Panc1 (cell line): ENCODE results near the gene PIH1D1.

Experiments
- CTCF ChIP-seq: fragments of 450-650 bp; IDR thresholded peaks from 2 replicates; pipeline ENCODE4 v1.5.1; 2017; ENCODE audit warnings: mild to moderate bottlenecking
- POLR2AphosphoS5 ChIP-seq: IDR thresholded peaks from 2 replicates; pipeline ENCODE4 v1.6.1; 2012; ENCODE audit warnings: mild to moderate bottlenecking, low read depth, low read length, moderate library complexity
- REST ChIP-seq, 2 experiments: IDR thresholded peaks; 2 replicates each; pipeline ENCODE4 v1.6.1; 2011 to 2012; ENCODE audit warnings: low read depth in 2 of 2, control low read depth in 1 of 2, low read length in 1 of 2, mild to moderate bottlenecking in 1 of 2, moderate library complexity in 1 of 2; ENCODE audit not compliant: insufficient read depth in 1 of 2
- SIN3A ChIP-seq: IDR thresholded peaks from 2 replicates; pipeline ENCODE4 v1.6.1; 2012; ENCODE audit warnings: low read depth, mild to moderate bottlenecking, low read length, moderate library complexity, borderline replicate concordance; ENCODE audit not compliant: insufficient read depth
- TCF7L2 ChIP-seq: IDR thresholded peaks from 2 replicates; pipeline ENCODE4 v1.6.1; 2011; ENCODE audit warnings: mild to moderate bottlenecking, low read depth, low read length, inconsistent platforms

- TF ChIP-seq POLR2AphosphoS5 (no peak), CTCF (no peak), REST (IDR thresholded peaks at IDR 0.05; ENCODE audit: insufficient read depth in 1 of 2, low read depth in 2 of 2, low read length in 1 of 2) (no peak), TCF7L2 (no peak), SIN3A (no peak)
Measured at GRCh38 chr19:49474542-49474924, 22.9 kb upstream of the PIH1D1 start.
